ENCODE results near the gene KRTAP2-2. TPM values are rescaled to one million over a fixed set of nuclear protein-coding genes. Genes with fewer than 3 reads are reported as not detected.

The KRTAP2-2 gene
- polyA plus RNA-seq, 1 of the 3 experiments (the other 2 are of a cell fraction), result not detected

DNA sequence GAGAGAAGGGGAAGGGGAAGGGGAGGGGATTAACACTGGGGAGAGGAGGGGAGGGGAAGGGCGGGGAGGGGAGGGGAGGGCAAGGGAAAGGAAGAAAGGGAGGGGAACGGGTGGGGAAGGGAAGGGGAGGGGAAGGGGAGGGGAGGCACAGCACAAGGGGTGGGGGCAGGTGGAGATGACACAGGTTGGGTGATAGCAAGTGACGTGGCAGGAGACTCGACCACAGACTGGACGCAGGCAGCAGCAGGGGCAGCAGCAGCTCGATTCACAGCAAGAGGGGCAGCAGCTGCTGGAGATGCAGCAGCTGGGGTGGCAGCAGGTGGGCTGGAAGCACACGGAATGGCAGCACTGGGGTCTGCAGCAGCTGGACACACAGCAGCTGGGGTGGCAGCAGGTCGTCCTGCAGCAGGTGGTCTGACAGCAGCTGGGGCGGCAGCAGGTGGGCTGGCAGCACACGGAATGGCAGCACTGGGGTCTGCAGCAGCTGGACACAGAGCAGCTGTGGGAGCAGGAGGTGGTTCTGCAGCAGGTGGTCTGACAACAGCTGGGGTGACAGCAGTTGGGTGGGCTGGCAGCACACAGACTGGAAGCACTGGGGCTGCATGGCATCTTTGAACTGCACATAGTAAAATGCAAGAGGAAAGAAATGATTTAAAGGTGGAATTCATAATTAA lies 46.7 kb upstream of the KRTAP2-2 start, which contains the start of gene KRTAP4-16:
KRTAP4-16 (minus strand) TSS at position 624 of the 674 bp plus-strand sequence; CDS start at position 624, 0 bp downstream.
- H3K27me3 ChIP-seq (ENCODE audit: insufficient read depth), result no peaks in the 10 kb centered on the region
- H3K27ac ChIP-seq (ENCODE audit: low read depth in 2 of 2, low read length in 1 of 2), result no peak within 1 kb of the TSS
- no peaks in the 10 kb centered on the region for H3K9me2 ChIP-seq
- peaks cover 0 to 5% of the 10 kb centered on the region in 2 experiments; a peak in 1 of 4 replicates for H3K4me1 ChIP-seq (ENCODE audit: control insufficient read depth in 1 of 2, insufficient read depth in 2 of 2, low read depth in 1 of 2, low read length in 1 of 2)
- no peaks in the 10 kb centered on the region for H3K79me2 ChIP-seq (ENCODE audit: insufficient read depth)
- peaks cover 9% of the 10 kb centered on the region for H3F3A ChIP-seq (replicated peaks; ENCODE audit: insufficient read depth)
- DNase-seq, result no peak
- WGBS (ENCODE audit: low lambda C conversion rate), result 35% methylated on average over 9 of the region's 10 CpGs
- no peaks in the 10 kb centered on the region for H3K9me3 ChIP-seq
- no peaks in the 10 kb centered on the region for H3K36me3 ChIP-seq (replicated peaks in 1 of 2; ENCODE audit: control insufficient read depth in 1 of 2, insufficient read depth in 2 of 2, low read length in 1 of 2)
- ChIA-PET CTCF (no interaction called here), POLR2A (no interaction called here)
- H3K4me3 ChIP-seq (ENCODE audit: low read depth in 2 of 2, low read length in 1 of 2), result no peak within 1 kb of the TSS
- no peak within 1 kb of the TSS for H3K9ac ChIP-seq
- no peak within 1 kb of the TSS for H2AFZ ChIP-seq (ENCODE audit: low read depth)
- no peak for TF ChIP-seq MEF2A (IDR thresholded peaks at IDR 0.05; ENCODE audit: borderline replicate concordance, low read depth)
- no peak for TF ChIP-seq JUND (IDR thresholded peaks at IDR 0.05)
- TF ChIP-seq, protein P1, sequence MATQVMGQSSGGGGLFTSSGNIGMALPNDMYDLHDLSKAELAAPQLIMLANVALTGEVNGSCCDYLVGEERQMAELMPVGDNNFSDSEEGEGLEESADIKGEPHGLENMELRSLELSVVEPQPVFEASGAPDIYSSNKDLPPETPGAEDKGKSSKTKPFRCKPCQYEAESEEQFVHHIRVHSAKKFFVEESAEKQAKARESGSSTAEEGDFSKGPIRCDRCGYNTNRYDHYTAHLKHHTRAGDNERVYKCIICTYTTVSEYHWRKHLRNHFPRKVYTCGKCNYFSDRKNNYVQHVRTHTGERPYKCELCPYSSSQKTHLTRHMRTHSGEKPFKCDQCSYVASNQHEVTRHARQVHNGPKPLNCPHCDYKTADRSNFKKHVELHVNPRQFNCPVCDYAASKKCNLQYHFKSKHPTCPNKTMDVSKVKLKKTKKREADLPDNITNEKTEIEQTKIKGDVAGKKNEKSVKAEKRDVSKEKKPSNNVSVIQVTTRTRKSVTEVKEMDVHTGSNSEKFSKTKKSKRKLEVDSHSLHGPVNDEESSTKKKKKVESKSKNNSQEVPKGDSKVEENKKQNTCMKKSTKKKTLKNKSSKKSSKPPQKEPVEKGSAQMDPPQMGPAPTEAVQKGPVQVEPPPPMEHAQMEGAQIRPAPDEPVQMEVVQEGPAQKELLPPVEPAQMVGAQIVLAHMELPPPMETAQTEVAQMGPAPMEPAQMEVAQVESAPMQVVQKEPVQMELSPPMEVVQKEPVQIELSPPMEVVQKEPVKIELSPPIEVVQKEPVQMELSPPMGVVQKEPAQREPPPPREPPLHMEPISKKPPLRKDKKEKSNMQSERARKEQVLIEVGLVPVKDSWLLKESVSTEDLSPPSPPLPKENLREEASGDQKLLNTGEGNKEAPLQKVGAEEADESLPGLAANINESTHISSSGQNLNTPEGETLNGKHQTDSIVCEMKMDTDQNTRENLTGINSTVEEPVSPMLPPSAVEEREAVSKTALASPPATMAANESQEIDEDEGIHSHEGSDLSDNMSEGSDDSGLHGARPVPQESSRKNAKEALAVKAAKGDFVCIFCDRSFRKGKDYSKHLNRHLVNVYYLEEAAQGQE (IDR thresholded peaks at IDR 0.05; ENCODE audit: low read depth, low read length), result no peak
- TF ChIP-seq NRF1 (IDR thresholded peaks at IDR 0.05; ENCODE audit: low read depth, low read length), result no peak
- no peak for TF ChIP-seq YY1 (IDR thresholded peaks at IDR 0.05; ENCODE audit: low read depth)
- no peak for TF ChIP-seq RAD21 (IDR thresholded peaks at IDR 0.05; ENCODE audit: low read length)
- no peak for TF ChIP-seq GABPA (IDR thresholded peaks at IDR 0.05; ENCODE audit: low read depth)
- no peak for TF ChIP-seq FOXM1 (IDR thresholded peaks at IDR 0.05; ENCODE audit: low read depth)
- no peak for TF ChIP-seq GATA2 (CRISPR knock-in tag; IDR thresholded peaks at IDR 0.05)
- no peak for TF ChIP-seq TAF1 (IDR thresholded peaks at IDR 0.05; ENCODE audit: borderline replicate concordance, low read depth, low read length)
- no peak for TF ChIP-seq EP300 (IDR thresholded peaks at IDR 0.05; ENCODE audit: borderline replicate concordance in 1 of 2, low read depth in 1 of 2, low read length in 1 of 2)
- TF ChIP-seq, protein P2, sequence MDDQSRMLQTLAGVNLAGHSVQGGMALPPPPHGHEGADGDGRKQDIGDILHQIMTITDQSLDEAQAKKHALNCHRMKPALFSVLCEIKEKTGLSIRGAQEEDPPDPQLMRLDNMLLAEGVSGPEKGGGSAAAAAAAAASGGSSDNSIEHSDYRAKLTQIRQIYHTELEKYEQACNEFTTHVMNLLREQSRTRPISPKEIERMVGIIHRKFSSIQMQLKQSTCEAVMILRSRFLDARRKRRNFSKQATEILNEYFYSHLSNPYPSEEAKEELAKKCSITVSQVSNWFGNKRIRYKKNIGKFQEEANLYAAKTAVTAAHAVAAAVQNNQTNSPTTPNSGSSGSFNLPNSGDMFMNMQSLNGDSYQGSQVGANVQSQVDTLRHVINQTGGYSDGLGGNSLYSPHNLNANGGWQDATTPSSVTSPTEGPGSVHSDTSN (IDR thresholded peaks at IDR 0.05), result no peak
- TF ChIP-seq EZH2phosphoT487 (IDR thresholded peaks at IDR 0.05; ENCODE audit: borderline replicate concordance, low read depth), result no peak
- TF ChIP-seq, protein P3, sequence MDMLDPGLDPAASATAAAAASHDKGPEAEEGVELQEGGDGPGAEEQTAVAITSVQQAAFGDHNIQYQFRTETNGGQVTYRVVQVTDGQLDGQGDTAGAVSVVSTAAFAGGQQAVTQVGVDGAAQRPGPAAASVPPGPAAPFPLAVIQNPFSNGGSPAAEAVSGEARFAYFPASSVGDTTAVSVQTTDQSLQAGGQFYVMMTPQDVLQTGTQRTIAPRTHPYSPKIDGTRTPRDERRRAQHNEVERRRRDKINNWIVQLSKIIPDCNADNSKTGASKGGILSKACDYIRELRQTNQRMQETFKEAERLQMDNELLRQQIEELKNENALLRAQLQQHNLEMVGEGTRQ (IDR thresholded peaks at IDR 0.05; ENCODE audit: borderline replicate concordance, low read depth, low read length), result no peak
- TF ChIP-seq POLR2AphosphoS5 (IDR thresholded peaks at IDR 0.05; ENCODE audit: low read depth, low read length), result no peak
- TF ChIP-seq TEAD4 (IDR thresholded peaks at IDR 0.05; ENCODE audit: borderline replicate concordance, insufficient read depth), result no peak
- TF ChIP-seq FOSL2 (IDR thresholded peaks at IDR 0.05; ENCODE audit: borderline replicate concordance, low read depth), result no peak
- TF ChIP-seq, protein P4, sequence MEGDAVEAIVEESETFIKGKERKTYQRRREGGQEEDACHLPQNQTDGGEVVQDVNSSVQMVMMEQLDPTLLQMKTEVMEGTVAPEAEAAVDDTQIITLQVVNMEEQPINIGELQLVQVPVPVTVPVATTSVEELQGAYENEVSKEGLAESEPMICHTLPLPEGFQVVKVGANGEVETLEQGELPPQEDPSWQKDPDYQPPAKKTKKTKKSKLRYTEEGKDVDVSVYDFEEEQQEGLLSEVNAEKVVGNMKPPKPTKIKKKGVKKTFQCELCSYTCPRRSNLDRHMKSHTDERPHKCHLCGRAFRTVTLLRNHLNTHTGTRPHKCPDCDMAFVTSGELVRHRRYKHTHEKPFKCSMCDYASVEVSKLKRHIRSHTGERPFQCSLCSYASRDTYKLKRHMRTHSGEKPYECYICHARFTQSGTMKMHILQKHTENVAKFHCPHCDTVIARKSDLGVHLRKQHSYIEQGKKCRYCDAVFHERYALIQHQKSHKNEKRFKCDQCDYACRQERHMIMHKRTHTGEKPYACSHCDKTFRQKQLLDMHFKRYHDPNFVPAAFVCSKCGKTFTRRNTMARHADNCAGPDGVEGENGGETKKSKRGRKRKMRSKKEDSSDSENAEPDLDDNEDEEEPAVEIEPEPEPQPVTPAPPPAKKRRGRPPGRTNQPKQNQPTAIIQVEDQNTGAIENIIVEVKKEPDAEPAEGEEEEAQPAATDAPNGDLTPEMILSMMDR (IDR thresholded peaks at IDR 0.05), result no peak
- no peak for TF ChIP-seq RFX5 (IDR thresholded peaks at IDR 0.05; ENCODE audit: low read length)
- TF ChIP-seq, protein P5, sequence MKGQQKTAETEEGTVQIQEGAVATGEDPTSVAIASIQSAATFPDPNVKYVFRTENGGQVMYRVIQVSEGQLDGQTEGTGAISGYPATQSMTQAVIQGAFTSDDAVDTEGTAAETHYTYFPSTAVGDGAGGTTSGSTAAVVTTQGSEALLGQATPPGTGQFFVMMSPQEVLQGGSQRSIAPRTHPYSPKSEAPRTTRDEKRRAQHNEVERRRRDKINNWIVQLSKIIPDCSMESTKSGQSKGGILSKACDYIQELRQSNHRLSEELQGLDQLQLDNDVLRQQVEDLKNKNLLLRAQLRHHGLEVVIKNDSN (IDR thresholded peaks at IDR 0.05; ENCODE audit: borderline replicate concordance, low read depth), result no peak
- H3K4me2 ChIP-seq, result no peak within 1 kb of the TSS
- no peaks in the 10 kb centered on the region for H4K20me1 ChIP-seq (ENCODE audit: insufficient read depth)
